CD4-positive, alpha-beta T cell treated with Interleukin-6 at 100 ng/mL for 8 hours (primary cell): ENCODE results near the gene KCNAB1.

Experiments used
- DNase-seq: peaks from one replicate; pipeline ENCODE4 v3.0.0-alpha.2; 2020; ENCODE audit warnings: mixed read lengths, low spot score

KCNAB1 gene

DNA sequence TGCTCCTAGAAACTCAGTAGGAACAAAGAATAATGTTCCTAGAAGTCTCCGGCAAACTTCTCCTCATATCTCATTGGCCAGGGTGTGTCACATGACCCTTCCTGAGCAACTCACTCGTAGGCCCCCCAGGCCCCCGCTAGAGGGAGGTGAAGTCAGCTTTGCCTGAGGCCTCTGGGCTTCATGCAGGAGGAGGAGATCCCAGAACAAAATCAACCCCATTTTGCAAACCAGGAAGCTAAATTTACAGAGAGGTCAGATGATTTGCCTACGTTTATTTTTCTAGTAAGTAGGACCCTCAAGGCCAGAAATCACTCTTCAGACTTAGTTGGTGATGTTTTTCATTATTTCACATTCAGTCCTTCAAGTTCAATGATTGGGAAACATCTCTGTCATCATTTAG lies 335.5 kb downstream of the KCNAB1 start:
- no peak for DNase-seq

DNA sequence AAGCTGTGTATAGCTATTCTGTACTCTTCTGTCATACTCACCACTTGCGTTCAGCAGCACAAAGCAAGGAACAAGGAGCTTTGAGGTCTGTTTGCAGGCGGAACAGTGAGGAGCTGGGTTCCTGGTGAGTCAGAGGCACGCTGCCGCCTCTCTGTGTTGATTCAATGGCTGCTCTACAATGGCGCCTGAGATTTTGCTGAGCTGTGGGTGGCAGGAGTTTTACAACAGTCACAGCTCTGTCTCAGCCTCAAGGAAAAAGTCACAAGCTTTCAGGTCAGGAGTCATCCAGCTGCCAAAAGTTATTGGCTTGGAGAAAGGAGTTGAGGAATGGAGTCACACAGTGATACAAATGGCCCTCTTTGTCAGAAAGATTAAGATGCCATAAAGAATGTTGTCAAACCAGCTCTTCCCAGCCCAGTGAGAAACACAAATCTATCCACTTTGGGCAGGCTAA lies 336.4 kb downstream of the KCNAB1 start:
- no peak for DNase-seq

DNA sequence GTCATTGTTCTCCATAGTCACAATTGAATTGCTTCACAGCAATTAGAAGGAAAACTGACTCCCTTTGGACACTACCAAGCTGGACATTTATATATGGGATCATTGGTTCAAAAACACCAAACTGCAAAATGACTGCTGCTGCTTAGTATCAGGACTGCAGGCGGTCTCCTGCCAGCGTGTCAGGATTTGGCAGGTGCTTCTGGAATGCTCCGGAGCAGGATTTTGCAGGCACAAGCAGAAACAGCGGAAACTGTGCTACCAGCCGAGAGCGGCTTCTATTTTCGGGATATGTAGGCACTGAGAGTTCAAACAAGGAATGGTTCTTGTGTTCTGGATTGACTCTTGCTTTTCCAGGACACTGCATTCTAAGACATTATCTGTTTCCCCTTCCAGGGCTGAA lies 339.1 kb downstream of the KCNAB1 start:
- no peak for DNase-seq

DNA sequence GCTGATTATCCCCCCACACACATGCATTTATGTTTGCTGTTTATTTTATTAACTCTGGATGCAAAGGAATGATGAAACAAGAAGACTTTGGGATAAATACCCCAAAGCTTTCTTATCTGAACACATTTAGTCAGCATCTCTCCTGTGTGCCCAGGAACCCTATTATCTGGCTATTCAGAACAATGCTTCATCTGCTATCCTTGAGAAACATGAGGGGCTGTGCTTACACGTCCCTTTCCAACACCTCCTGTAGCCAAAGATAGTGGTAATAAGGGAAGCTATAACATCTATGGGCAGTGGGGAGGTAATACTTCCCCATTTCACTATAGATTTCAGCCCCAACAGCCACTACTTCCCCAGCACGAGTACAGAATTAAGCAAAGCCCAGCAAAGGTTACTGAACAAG lies 339.8 kb downstream of the KCNAB1 start:
- no peak for DNase-seq

DNA sequence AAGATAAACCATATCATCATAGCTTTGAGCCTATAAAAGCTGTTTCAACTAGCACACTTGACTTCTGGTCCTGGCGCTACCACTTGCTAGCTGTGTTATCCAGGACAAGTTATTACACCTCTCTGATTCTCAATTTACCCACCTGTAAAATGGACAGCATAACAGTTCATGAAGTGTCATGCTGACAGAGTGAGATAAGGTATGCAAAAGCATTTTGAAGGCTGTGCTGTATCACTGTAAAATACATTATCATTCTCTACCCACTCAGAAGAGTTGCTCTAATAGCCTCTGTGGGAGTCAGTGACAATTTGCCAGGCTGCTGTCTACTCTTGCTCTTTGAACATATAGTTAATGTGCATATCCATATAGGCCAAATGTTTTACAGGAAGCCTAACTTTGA lies 341.5 kb downstream of the KCNAB1 start:
- DNase-seq: no peak

DNA sequence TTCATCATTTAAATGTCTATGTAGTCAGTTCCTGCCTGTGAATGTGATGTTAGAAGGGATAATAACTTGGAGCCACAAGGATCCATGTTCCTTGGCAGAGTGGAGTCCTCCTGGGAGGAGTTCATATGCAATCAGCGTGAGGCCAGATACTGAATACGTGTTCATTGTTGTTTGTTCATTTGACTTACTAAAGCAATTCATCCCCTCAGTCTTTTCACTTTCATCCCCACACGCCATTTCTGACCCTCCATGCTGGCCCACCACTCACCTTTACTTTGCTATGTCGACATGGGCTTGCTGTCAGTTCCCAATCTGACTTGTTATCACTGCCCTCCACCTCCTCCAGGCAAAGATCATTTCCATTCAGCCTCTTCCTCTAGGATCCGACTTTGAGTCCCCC lies 342.7 kb downstream of the KCNAB1 start:
- DNase-seq: no peak

DNA sequence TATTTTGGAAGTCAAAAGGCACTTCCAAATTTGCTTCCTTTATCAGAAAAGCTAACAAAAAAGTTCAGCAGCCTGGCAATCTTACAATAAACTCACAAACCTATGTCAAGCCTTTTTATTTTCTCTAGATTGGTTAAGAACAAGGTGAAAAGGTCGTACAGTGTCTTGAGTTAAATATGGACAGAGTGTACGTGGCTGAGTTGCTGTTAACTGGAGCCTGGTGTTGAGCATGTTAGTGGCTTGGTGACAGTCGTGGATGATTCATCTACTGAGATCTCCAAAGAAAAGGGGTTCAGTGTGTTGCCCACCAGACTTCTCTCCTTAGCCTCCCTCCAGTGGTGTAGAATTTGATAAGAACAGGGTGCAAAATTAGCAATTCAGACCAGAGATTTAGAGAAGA lies 344.8 kb downstream of the KCNAB1 start:
- DNase-seq: no peak

DNA sequence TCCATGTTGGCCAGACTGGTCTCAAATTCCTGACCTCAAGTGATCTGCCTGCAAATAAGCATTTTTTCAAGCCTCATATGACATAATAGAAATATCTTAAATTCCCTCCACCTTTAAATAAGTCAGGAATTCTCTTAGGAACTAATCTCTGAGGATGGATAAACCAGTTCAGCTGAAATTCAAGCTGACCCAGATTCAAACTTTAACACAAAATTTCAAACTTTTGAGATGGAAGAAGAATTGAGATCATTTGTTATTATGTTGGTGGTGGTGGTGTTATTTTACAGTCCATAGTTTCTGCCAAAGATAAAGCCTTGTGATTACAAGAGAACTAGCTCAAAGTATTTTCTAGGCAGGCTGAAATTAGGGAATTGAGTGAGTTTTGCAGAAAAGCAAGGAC lies 349.1 kb downstream of the KCNAB1 start:
- DNase-seq: no peak

DNA sequence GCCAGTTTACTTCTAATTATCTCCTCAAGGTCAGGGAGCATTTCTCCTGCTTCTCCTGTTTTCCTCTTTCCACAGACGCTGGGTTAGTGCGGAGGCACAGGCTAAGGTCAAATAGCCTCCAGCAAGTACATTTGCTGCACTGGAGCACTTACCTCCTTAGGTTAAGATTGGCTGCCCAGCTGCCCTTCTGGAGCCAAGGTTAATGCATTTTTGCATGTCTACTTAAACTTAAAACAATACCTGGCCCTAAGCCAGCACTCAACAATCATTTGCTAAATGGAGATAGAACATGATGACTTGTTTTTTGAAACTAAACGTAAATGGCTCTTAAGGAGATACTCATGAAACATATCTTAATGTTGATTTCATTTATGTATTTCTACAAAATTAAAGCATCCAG lies 351.1 kb downstream of the KCNAB1 start:
- DNase-seq: no peak

DNA sequence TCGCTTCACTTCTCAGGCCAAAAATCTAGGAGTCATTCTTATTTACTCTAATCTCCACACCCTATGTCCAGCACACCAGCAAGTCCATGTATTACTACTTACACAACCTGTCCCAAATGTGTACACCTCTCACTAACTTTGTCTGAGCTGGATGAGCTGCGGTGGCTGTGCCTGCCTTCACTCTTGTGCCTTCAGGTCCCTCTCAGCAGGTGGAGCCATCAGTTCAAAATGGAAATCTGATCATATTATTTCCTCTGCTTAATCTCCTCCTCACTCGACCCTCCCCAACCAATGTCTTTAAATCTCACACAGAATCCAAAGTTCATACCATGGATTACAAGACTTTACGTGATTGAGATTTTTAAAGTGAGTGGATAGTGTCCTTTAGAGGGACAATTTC lies 351.8 kb downstream of the KCNAB1 start:
- peak; percentile 11 for DNase-seq

DNA sequence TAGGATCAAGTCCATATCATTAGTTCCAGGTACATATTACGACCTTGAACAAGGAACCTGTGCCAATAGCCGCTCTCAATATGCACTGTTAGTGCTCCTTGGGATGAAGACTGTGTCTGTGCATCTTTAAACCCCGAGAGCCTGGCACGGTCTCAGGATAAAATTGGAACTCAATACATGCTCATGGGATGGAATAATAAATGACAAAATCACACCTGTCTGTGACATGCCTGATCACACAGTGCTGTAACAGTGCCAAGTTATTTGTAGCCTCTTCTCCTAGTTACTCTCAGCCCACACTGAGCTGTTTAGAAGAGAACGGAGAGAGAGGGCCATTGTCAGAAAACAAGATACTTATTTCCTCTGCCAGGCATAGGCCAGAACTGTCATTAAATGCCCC lies 352.3 kb downstream of the KCNAB1 start:
- DNase-seq: no peak

DNA sequence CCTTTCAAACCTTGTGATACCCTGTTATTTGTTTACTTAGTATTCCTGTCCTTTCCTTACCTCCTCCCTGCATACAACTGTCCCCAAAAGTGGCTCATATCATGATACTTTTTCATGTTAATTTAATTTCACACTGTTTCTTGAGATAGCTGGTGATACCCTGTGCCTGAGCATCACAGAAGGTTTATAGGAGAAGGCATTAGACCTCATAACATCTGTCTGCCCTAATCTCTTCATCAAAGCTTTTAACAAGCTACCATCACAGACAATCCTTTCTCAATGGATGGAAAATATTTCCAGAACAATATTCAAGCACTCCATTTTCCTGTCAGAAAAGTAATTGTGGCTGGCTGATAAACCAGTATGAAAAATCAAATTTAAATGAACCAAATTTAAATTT lies 353.0 kb downstream of the KCNAB1 start:
- DNase-seq: no peak

DNA sequence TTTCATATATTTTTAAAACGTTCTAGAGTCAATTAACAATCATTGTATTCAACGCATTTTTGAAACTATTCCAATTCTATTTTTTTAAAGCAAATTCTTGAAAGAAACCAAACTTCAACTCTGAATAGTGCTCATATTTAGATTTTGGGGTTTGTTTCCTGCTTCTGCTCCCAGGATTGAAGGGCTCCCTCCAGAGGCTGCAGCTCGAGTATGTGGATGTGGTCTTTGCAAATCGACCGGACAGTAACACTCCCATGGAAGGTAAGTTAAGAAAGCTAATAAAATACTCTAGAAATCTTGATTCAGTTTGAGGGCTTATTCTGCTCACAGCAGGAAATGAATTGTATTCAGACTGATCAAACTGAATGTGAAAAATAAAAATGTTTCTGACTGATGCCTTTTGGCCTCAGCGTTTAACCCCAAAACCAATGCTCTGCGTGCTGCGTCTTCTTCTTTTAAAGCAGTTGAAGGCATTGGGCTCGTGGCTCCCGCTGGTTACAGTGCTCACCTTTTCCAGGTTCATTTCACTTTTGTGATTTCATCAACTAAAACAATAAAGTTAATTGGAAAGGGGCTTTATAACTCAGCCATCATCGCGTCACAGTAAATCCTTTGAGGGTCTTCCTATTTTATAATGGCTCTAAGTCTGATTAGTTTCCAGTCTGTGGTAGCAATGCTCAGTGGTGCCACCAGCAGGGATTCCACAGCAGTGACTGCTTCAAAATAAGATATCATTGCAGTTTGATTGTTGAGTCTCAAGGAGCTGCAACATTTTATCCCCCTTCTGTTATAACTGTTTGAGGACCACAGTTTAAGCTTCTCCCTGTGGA lies 354.4 kb downstream of the KCNAB1 start:
- peak; percentile 7 for DNase-seq

DNA sequence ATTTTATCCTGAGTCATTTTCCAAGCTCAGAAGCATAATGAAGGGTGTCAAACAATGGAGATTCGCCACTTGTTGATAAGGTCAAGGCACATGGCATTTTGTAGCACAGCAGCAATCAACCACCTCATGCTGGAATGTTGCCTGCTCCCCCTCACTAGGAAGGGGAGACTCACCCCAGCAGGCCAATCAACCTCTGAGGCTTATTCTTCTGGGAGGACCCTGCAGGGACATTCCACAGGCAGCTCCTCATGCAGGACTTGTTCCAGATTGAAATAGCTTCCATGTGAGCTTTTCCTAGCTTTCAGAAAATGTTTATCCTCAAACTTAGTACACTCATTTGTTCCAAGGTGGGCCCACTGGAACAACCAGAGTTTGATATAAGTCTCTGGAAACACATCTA lies 356.9 kb downstream of the KCNAB1 start:
- no peak for DNase-seq

DNA sequence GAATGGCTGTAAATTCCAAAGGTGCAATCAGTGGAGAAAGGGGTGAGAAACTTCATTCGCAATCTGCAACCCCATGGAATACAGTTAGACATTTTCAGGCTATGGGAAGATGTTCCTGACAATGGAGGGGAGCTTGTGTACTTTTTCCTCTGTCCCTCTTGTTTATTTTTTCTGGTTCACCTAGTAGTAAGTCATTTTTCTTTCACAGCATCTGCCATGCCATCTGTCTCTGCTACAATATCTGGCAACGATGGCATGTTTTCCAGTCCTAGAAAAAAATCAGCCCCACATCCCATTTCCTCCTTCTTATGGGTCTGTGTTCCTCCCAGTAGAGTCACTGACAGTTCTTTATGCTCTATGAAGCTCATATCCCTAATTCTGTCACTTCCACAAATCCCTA lies 358.5 kb downstream of the KCNAB1 start:
- DNase-seq: no peak

DNA sequence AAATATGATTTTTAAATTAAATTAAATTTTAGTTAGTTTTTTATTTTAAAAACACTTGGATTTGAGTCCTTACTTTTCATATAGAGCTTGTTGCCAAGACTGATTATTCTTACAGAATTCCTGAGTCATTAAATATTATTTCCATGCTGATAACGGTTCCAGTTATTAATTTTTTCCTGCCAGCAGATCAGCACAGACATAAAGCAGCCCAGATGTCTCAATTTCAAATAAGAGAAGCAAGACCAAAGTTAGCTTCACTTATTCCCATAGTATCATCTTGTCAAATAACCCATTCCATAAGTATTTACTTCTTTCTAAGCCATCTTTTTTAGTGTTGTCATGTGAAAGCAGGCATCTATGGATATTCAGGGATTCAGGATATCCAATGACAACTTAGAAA lies 359.2 kb downstream of the KCNAB1 start:
- DNase-seq: no peak

DNA sequence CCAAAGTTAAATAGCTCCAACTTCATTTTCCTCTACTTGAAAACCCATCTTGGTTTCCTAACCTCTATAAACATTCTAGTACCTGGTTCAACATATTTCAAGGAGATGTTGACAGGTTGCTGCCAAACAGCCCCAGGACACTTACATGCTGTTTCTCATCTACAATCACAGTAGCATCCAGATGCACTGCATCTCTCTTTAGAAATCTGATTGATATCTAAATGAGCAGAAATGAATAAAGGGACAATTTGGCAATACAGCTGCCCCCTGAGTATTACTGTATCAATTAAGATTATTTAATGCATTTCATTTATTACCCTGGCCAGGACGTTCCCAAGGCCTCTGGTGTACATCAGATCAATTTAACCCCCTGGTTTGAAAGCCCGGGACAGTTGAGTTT lies 360.6 kb downstream of the KCNAB1 start:
- no peak for DNase-seq

DNA sequence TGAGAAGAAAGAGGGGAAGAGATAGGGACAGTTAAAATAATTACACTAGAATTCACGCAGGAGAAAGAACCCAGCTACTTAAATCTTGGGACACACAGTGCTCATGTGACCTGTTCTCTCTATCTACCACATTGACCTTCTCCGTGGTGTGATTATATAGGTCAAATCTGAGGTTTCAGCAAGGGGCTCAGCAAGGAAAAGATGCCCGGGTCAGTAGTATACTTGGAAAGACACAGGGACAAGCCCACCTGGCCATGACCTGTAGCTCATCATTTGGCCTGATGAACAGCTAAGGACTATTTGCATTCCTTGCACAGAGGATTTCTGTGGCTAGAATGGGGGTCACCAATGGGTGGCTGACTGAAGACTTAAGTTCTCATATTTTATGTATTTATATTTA lies 362.6 kb downstream of the KCNAB1 start:
- no peak for DNase-seq

DNA sequence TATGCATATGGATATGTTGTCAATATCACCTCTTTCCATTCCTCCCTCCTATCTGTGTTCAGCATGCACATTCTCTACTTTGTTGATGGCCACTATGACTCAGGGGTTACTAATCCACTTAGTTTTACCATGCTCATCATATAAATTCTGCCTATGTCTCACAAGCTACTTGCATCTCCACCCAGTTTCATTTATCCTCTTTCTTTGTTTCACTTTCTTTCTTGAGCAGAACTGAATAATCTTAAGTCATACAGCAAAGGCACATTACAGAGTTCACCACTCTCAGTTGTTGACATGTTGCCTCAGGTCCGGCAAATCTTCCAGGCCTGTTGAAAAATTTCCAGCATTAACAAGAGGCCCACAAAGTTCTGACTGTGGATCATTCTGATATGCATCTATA lies 363.0 kb downstream of the KCNAB1 start:
- DNase-seq: peak; percentile 63

DNA sequence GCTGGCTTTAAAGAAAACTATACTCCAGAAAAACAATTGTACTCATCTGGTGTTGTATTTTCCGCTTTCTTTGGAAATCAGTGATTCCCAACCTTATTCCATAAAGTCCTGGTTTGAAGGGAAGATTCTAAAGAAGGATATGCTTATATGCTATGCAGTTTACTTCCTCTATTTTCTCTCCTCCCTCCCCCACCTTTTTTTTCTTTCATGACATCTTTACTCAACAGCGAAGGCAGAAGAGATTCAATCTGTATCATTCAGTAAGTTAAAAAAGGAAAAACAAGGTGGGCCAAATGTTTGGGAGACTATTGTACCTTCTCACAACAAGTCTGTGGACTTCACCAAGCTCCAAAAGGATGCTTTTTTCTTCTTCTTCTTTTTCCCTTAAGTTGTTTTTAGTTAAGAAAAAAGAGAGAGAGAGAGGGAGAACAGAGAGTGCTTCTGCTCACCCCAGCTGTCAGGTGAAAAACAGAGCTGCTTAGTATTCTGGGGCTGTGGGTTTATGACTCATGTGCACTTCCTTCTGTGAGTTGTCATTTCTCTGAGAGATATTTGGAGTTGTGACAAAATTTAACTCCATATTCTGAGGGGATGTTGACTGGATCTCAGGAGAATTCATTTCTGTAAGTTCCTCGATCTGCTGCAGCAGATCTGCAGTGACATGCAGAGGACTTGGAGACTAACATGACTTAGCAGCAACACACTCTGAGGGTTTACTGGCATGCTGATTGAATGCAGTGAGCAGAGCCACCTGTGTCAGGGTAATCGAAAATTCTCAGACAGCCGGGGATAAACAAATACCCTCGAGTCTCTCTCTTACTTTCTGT lies 363.8 kb downstream of the KCNAB1 start:
- DNase-seq: peak; percentile 76

DNA sequence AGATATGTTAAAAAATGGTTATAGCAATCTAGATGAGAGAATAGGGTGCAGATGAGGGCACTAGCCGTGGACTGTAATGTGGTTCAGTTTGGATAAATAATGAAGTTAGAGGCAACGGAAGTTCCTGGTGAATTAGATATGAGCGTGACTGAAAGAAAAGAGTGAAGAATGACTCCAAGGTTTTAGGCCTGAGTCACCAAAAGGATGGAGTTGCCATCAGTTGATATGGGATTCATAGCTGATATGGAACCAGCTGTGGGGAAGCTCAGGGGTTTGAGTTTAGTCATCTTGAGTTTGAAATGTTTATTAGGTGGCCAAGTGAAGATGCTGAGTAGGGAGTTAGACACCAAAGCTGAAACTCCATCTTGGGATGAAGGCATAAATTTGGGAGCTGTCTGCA lies 368.4 kb downstream of the KCNAB1 start:
- DNase-seq: no peak

DNA sequence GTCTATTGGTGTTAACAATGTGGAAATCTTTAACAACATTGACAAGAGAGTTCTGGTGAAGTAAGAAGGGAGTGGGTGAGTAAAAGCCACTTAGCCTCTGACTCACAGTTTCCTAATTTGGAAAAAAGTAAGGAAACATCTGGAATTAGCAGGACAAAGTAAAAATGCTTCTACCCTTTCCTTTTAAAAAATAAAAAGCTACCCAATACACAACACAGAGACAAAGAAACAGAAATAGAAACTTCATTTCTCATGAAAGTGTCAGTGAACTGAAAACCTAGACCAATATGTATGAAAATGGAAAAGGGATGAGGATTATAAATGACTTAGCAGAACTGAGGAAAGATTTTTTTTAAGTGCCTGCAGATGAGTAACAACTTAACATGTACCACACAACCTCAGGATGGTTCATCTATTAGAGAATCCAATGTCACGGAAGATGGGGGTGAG lies 369.1 kb downstream of the KCNAB1 start:
- no peak for DNase-seq

DNA sequence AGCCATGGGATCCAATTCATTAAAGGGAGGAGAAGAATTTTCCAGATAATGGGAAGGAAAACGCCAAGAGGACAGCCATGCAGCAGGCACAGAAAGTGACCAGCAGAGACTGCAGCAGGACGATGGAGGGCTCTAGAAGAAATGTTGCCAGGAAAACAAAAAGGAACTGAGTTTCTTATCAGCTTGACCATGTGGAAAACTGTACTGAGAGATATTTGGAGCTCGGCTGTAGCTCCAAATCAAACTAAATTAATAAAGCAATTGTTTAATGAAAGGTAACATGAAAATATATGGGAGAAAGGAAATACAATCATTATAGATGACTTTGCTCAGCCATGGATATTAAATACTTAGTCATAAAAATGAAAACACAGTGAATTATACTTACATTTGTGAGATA lies 370.8 kb downstream of the KCNAB1 start:
- DNase-seq: no peak
